HEK293 (cell line): Measurements from ENCODE around the gene ATG2A.

ENCODE experiments used
- CTCF ChIA-PET: fragments of 350-600 bp; formaldehyde crosslinking; extraction: SDS; loops from one replicate; lab custom pipeline; 2021; ENCODE audit warnings: antibody characterized with exemption; lab: Yijun Ruan, JAX
- POLR2A ChIA-PET: fragments of 300-600 bp; formaldehyde crosslinking; extraction: SDS; loops from one replicate; lab custom pipeline; 2020; ENCODE audit warnings: antibody characterized with exemption, inconsistent platforms; lab: Yijun Ruan, JAX
- H3K27ac ChIP-seq: fragments of 200-500 bp; sonication (Bioruptor generic); 2 replicates; pipeline ENCODE4 v1.5.1; 2014; ENCODE audit warnings: low read depth, low read length, control low read depth, inconsistent platforms; ENCODE audit errors: extremely low read depth
- H3K36me3 ChIP-seq, 2 experiments: fragments of 200-500 bp in 1 of 2; sonication (Bioruptor generic) in 1 of 2; 1 replicate in 1 of 2; 2 replicates in 1 of 2; pipeline ENCODE4 v1.5.1; 2014 to 2017; ENCODE audit warnings: inconsistent platforms in 2 of 2, low read length in 2 of 2; ENCODE audit not compliant: control insufficient read depth in 2 of 2, insufficient read depth in 1 of 2
- H3K4me1 ChIP-seq: fragments of 200-500 bp; sonication (Bioruptor generic); 2 replicates; pipeline ENCODE4 v1.5.1; 2014; ENCODE audit warnings: mild to moderate bottlenecking, low read length, inconsistent platforms; ENCODE audit not compliant: control insufficient read depth, insufficient read depth
- H3K4me3 ChIP-seq: 2 replicates; pipeline ENCODE4 v1.5.1; 2011; ENCODE audit warnings: low read depth, mild to moderate bottlenecking, control low read depth, low read length, moderate library complexity
- H3K9me3 ChIP-seq: fragments of 200-500 bp; sonication (Bioruptor generic); 2 replicates; pipeline ENCODE4 v1.5.1; 2014; ENCODE audit warnings: low read depth, low read length, inconsistent platforms; ENCODE audit not compliant: control insufficient read depth, insufficient read depth
- MZF1 ChIP-seq: fragments of 450-650 bp; formaldehyde crosslinking; IDR thresholded peaks from 2 replicates; pipeline ENCODE4 v1.5.1; 2017; ENCODE audit warnings: missing biosample characterization, missing genetic modification characterization, borderline replicate concordance
- SP3 ChIP-seq: fragments of 450-650 bp; formaldehyde crosslinking; IDR thresholded peaks from 2 replicates; pipeline ENCODE4 v1.5.1; 2016; ENCODE audit warnings: missing biosample characterization, missing genetic modification characterization
- TCF7L2 ChIP-seq: IDR thresholded peaks from 2 replicates; pipeline ENCODE4 v1.6.1; 2011; ENCODE audit warnings: low read depth, mild to moderate bottlenecking, inconsistent platforms, low read length, moderate library complexity, borderline replicate concordance
- TRIM28 ChIP-seq: IDR thresholded peaks from 2 replicates; pipeline ENCODE4 v1.6.1; 2011; ENCODE audit warnings: low read length, control low read depth, borderline replicate concordance
- YY2 ChIP-seq: fragments of 450-650 bp; formaldehyde crosslinking; IDR thresholded peaks from 2 replicates; pipeline ENCODE4 v1.5.1; 2016; ENCODE audit warnings: missing biosample characterization, missing genetic modification characterization
- ZFP3 ChIP-seq: fragments of 450-650 bp; formaldehyde crosslinking; IDR thresholded peaks from 2 replicates; pipeline ENCODE4 v1.5.1; 2016; ENCODE audit warnings: low read depth, missing biosample characterization, missing genetic modification characterization
- ZNF133 ChIP-seq: fragments of 450-650 bp; formaldehyde crosslinking; IDR thresholded peaks from 2 replicates; pipeline ENCODE4 v1.5.1; 2016; ENCODE audit warnings: missing biosample characterization, missing genetic modification characterization
- ZNF175 ChIP-seq: fragments of 450-650 bp; formaldehyde crosslinking; IDR thresholded peaks from 2 replicates; pipeline ENCODE4 v1.5.1; 2016; ENCODE audit warnings: missing biosample characterization, missing genetic modification characterization
- ZNF311 ChIP-seq: fragments of 450-650 bp; formaldehyde crosslinking; IDR thresholded peaks from 2 replicates; pipeline ENCODE4 v1.5.1; 2017; ENCODE audit warnings: missing biosample characterization, missing genetic modification characterization, borderline replicate concordance
- ZNF670 ChIP-seq: fragments of 450-650 bp; formaldehyde crosslinking; IDR thresholded peaks from 2 replicates; pipeline ENCODE4 v1.5.1; 2016; ENCODE audit warnings: missing biosample characterization, missing genetic modification characterization, low read depth
- ZNF701 ChIP-seq: fragments of 450-650 bp; formaldehyde crosslinking; IDR thresholded peaks from 2 replicates; pipeline ENCODE4 v1.5.1; 2016; ENCODE audit warnings: missing biosample characterization, missing genetic modification characterization
- TF ChIP-seq, protein P1 (sequence below): fragments of 450-650 bp; formaldehyde crosslinking; IDR thresholded peaks from 2 replicates; pipeline ENCODE4 v1.5.1; 2016; ENCODE audit warnings: missing biosample characterization, missing genetic modification characterization
- TF ChIP-seq, protein P2 (sequence below): fragments of 450-650 bp; formaldehyde crosslinking; IDR thresholded peaks from 2 replicates; pipeline ENCODE4 v1.5.1; 2017; ENCODE audit warnings: missing biosample characterization, missing genetic modification characterization
- TF ChIP-seq, protein P3 (sequence below): fragments of 450-650 bp; formaldehyde crosslinking; IDR thresholded peaks from 2 replicates; pipeline ENCODE4 v1.5.1; 2016; ENCODE audit warnings: missing biosample characterization, missing genetic modification characterization, borderline replicate concordance
- TF ChIP-seq, protein P4 (sequence below): fragments of 450-650 bp; formaldehyde crosslinking; IDR thresholded peaks from 2 replicates; pipeline ENCODE4 v1.5.1; 2016; ENCODE audit warnings: missing biosample characterization, missing genetic modification characterization
- TF ChIP-seq, protein P5 (sequence below): sonication (generic); formaldehyde crosslinking; IDR thresholded peaks from 2 replicates; pipeline ENCODE4 v1.8.1; 2022; ENCODE audit warnings: mild to moderate bottlenecking, moderate library complexity, missing genetic modification reagents

Gene ATG2A

DNA sequence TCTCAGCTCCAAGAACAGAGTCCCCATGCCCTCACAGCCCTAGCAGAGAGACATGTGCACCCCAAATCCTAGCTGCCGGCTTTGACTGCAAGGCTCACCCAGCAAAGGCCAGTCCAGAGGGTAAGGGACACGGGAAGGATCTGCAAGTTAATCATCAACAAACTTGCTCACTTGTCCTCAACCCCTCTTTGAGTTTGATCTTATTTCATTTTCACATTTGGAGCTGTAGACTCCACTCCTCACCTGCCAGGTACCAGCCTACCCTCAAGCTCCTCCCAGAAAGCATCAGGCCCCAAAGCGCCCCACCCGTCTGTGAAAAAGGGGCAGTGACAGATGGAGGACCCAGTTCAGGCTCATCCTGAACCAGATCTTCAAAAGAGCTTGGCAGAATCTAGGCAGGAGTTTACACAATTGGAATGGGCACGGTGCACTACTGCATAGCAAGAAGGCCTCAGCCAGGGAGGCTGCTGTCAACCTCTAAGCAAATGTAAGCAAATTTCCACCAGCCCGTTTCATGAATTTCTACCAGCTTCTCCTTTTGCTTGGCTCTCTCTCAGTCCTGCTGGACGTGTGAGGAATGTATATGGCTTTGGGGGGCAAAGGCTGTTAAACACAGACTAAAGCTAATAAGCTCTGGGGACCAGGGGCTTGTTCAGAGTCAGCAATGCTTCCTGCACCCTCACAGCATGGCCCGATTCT is 44.1 kb downstream of the ATG2A start (continued):
- TF ChIP-seq, protein P1, sequence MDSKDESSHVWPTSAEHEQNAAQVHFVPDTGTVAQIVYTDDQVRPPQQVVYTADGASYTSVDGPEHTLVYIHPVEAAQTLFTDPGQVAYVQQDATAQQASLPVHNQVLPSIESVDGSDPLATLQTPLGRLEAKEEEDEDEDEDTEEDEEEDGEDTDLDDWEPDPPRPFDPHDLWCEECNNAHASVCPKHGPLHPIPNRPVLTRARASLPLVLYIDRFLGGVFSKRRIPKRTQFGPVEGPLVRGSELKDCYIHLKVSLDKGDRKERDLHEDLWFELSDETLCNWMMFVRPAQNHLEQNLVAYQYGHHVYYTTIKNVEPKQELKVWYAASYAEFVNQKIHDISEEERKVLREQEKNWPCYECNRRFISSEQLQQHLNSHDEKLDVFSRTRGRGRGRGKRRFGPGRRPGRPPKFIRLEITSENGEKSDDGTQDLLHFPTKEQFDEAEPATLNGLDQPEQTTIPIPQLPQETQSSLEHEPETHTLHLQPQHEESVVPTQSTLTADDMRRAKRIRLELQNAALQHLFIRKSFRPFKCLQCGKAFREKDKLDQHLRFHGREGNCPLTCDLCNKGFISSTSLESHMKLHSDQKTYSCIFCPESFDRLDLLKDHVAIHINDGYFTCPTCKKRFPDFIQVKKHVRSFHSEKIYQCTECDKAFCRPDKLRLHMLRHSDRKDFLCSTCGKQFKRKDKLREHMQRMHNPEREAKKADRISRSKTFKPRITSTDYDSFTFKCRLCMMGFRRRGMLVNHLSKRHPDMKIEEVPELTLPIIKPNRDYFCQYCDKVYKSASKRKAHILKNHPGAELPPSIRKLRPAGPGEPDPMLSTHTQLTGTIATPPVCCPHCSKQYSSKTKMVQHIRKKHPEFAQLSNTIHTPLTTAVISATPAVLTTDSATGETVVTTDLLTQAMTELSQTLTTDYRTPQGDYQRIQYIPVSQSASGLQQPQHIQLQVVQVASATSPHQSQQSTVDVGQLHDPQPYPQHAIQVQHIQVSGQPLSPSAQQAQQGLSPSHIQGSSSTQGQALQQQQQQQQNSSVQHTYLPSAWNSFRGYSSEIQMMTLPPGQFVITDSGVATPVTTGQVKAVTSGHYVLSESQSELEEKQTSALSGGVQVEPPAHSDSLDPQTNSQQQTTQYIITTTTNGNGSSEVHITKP (tag by site-specific recombination), result no peak
- TF ChIP-seq, protein P2, sequence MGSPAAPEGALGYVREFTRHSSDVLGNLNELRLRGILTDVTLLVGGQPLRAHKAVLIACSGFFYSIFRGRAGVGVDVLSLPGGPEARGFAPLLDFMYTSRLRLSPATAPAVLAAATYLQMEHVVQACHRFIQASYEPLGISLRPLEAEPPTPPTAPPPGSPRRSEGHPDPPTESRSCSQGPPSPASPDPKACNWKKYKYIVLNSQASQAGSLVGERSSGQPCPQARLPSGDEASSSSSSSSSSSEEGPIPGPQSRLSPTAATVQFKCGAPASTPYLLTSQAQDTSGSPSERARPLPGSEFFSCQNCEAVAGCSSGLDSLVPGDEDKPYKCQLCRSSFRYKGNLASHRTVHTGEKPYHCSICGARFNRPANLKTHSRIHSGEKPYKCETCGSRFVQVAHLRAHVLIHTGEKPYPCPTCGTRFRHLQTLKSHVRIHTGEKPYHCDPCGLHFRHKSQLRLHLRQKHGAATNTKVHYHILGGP (tag by site-specific recombination), result no peak
- TF ChIP-seq TCF7L2 (no peak), ZNF311 (tag by site-specific recombination) (no peak), MZF1 (tag by site-specific recombination) (no peak), ZNF701 (no peak), ZNF670 (tag by site-specific recombination) (no peak)
- TF ChIP-seq, protein P3, sequence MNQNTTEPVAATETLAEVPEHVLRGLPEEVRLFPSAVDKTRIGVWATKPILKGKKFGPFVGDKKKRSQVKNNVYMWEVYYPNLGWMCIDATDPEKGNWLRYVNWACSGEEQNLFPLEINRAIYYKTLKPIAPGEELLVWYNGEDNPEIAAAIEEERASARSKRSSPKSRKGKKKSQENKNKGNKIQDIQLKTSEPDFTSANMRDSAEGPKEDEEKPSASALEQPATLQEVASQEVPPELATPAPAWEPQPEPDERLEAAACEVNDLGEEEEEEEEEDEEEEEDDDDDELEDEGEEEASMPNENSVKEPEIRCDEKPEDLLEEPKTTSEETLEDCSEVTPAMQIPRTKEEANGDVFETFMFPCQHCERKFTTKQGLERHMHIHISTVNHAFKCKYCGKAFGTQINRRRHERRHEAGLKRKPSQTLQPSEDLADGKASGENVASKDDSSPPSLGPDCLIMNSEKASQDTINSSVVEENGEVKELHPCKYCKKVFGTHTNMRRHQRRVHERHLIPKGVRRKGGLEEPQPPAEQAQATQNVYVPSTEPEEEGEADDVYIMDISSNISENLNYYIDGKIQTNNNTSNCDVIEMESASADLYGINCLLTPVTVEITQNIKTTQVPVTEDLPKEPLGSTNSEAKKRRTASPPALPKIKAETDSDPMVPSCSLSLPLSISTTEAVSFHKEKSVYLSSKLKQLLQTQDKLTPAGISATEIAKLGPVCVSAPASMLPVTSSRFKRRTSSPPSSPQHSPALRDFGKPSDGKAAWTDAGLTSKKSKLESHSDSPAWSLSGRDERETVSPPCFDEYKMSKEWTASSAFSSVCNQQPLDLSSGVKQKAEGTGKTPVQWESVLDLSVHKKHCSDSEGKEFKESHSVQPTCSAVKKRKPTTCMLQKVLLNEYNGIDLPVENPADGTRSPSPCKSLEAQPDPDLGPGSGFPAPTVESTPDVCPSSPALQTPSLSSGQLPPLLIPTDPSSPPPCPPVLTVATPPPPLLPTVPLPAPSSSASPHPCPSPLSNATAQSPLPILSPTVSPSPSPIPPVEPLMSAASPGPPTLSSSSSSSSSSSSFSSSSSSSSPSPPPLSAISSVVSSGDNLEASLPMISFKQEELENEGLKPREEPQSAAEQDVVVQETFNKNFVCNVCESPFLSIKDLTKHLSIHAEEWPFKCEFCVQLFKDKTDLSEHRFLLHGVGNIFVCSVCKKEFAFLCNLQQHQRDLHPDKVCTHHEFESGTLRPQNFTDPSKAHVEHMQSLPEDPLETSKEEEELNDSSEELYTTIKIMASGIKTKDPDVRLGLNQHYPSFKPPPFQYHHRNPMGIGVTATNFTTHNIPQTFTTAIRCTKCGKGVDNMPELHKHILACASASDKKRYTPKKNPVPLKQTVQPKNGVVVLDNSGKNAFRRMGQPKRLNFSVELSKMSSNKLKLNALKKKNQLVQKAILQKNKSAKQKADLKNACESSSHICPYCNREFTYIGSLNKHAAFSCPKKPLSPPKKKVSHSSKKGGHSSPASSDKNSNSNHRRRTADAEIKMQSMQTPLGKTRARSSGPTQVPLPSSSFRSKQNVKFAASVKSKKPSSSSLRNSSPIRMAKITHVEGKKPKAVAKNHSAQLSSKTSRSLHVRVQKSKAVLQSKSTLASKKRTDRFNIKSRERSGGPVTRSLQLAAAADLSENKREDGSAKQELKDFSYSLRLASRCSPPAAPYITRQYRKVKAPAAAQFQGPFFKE (tag by site-specific recombination), result no peak
- TF ChIP-seq, protein P4, sequence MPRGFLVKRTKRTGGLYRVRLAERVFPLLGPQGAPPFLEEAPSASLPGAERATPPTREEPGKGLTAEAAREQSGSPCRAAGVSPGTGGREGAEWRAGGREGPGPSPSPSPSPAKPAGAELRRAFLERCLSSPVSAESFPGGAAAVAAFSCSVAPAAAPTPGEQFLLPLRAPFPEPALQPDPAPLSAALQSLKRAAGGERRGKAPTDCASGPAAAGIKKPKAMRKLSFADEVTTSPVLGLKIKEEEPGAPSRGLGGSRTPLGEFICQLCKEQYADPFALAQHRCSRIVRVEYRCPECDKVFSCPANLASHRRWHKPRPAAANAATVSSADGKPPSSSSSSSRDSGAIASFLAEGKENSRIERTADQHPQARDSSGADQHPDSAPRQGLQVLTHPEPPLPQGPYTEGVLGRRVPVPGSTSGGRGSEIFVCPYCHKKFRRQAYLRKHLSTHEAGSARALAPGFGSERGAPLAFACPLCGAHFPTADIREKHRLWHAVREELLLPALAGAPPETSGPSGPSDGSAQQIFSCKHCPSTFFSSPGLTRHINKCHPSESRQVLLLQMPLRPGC, result no peak
- TF ChIP-seq, protein P5, sequence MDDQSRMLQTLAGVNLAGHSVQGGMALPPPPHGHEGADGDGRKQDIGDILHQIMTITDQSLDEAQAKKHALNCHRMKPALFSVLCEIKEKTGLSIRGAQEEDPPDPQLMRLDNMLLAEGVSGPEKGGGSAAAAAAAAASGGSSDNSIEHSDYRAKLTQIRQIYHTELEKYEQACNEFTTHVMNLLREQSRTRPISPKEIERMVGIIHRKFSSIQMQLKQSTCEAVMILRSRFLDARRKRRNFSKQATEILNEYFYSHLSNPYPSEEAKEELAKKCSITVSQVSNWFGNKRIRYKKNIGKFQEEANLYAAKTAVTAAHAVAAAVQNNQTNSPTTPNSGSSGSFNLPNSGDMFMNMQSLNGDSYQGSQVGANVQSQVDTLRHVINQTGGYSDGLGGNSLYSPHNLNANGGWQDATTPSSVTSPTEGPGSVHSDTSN (CRISPR knock-in tag), result no peak

DNA sequence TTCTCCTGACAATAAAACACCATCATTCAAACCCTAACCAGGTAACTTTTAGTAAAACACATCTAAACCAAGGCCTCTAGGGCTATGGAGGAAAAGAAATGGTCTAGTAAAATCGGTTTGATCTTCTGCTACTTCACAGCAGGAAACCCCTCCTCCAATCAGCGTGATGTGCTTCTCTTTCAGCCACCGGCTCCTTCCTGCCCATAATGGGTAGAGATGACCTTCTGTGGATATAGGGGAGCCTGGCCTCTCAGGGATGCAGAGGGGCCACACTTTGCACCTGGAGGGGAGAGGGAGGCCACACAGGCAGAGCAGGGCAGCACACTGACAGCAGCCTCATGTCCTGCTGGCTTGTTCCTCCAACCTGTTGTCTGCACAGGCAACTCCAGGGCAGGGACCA is 45.5 kb downstream of the ATG2A start:
- Histone ChIP-seq H3K36me3 (peaks cover 0 to 27% of the 10 kb centered on the region in 2 experiments; a peak in 1 of 3 replicates), H3K9me3 (no peaks in the 10 kb centered on the region), H3K4me3 (no peak overlapping the region), H3K27ac (no peak overlapping the region), H3K4me1 (no peaks in the 10 kb centered on the region)
- ChIA-PET POLR2A (no interaction called here), CTCF (interaction anchor here (0.6 kb wide), 1 partner anchor 743 kb away, joined by 3 read pairs; no protein-coding TSS in a partner anchor)
- TF ChIP-seq ZFP3 (tag by site-specific recombination) (no peak), SP3 (tag by site-specific recombination) (no peak), TRIM28 (no peak), ZNF701 (no peak), YY2 (tag by site-specific recombination) (no peak), ZNF175 (no peak), ZNF133 (tag by site-specific recombination) (no peak)
